SK-N-SH treated with all-trans-retinoic acid at 6 μM for 48 hours (cell line): ENCODE data around the gene MGLL.

Source experiments
- ATAC-seq: fragments of 200-7000 bp; cut with Tn5 transposase; 3 replicates; pipeline ENCODE4 v1.9.1; 2020; ENCODE audit warnings: mild to moderate bottlenecking, moderate library complexity
- ARNTL ChIP-seq: fragments of 450-650 bp; formaldehyde crosslinking; IDR thresholded peaks from 2 replicates; pipeline ENCODE4 v1.5.0; 2020; ENCODE audit warnings: low read depth, mild to moderate bottlenecking, moderate library complexity, borderline replicate concordance
- BACH2 ChIP-seq: fragments of 250-450 bp; sonication (Bioruptor Pico); IDR thresholded peaks from 2 replicates; pipeline ENCODE4 v1.9.0; 2021; ENCODE audit warnings: mild to moderate bottlenecking, borderline replicate concordance
- ESRRG ChIP-seq: fragments of 250-450 bp; sonication (Bioruptor Pico); IDR thresholded peaks from 2 replicates; pipeline ENCODE4 v1.6.1; 2021; ENCODE audit warnings: mild to moderate bottlenecking
- GLIS3 ChIP-seq: fragments of 250-450 bp; sonication (Bioruptor Pico); IDR thresholded peaks from 2 replicates; pipeline ENCODE4 v1.5.0; 2020; ENCODE audit warnings: mild to moderate bottlenecking, moderate library complexity
- ISL1 ChIP-seq: fragments of 250-450 bp; sonication (Bioruptor Pico); IDR thresholded peaks from 2 replicates; pipeline ENCODE4 v2.1.2; 2022; ENCODE audit warnings: mild to moderate bottlenecking, moderate library complexity
- OSR1 ChIP-seq: fragments of 250-450 bp; sonication (Bioruptor Pico); IDR thresholded peaks from 2 replicates; pipeline ENCODE4 v1.8.0; 2022; ENCODE audit warnings: moderate library complexity, mild to moderate bottlenecking, inconsistent platforms
- PPARA ChIP-seq: fragments of 250-450 bp; sonication (Bioruptor Pico); IDR thresholded peaks from 2 replicates; pipeline ENCODE4 v1.5.0; 2020; ENCODE audit warnings: mild to moderate bottlenecking, borderline replicate concordance
- RARB ChIP-seq: fragments of 250-450 bp; sonication (Bioruptor Pico); IDR thresholded peaks from 2 replicates; pipeline ENCODE4 v1.8.0; 2021; ENCODE audit warnings: mild to moderate bottlenecking, moderate library complexity
- SNAI2 ChIP-seq: fragments of 250-450 bp; sonication (Bioruptor Pico); IDR thresholded peaks from 2 replicates; pipeline ENCODE4 v1.5.0; 2020; ENCODE audit warnings: mild to moderate bottlenecking, moderate library complexity
- TOX ChIP-seq: fragments of 250-450 bp; sonication (Bioruptor Pico); IDR thresholded peaks from 2 replicates; pipeline ENCODE4 v1.8.0; 2021; ENCODE audit warnings: mild to moderate bottlenecking, moderate library complexity, borderline replicate concordance
- ZC3H10 ChIP-seq: fragments of 250-450 bp; sonication (Bioruptor Pico); IDR thresholded peaks from 2 replicates; pipeline ENCODE4 v1.5.1; 2021; ENCODE audit warnings: mild to moderate bottlenecking, moderate library complexity
- ZFP3 ChIP-seq: fragments of 250-450 bp; sonication (Bioruptor Pico); IDR thresholded peaks from 2 replicates; pipeline ENCODE4 v1.5.0; 2020; ENCODE audit warnings: mild to moderate bottlenecking, moderate library complexity
- ZFP30 ChIP-seq: fragments of 450-650 bp; formaldehyde crosslinking; IDR thresholded peaks from 2 replicates; pipeline ENCODE4 v1.5.0; 2022; ENCODE audit warnings: mild to moderate bottlenecking, moderate library complexity
- ZNF565 ChIP-seq: fragments of 450-650 bp; formaldehyde crosslinking; conservative IDR thresholded peaks from 2 replicates; pipeline ENCODE4 v1.5.0; 2020; ENCODE audit warnings: low read depth, mild to moderate bottlenecking, moderate library complexity
- ZNF70 ChIP-seq: fragments of 450-650 bp; formaldehyde crosslinking; IDR thresholded peaks from 2 replicates; pipeline ENCODE4 v1.5.0; 2020; ENCODE audit warnings: mild to moderate bottlenecking, moderate library complexity
- ZNF8 ChIP-seq: fragments of 450-650 bp; formaldehyde crosslinking; IDR thresholded peaks from 2 replicates; pipeline ENCODE4 v1.5.0; 2020; ENCODE audit warnings: mild to moderate bottlenecking, moderate library complexity
- TF ChIP-seq, protein P1 (sequence below): fragments of 250-450 bp; sonication (Bioruptor Pico); IDR thresholded peaks from 2 replicates; pipeline ENCODE4 v1.5.1; 2020; ENCODE audit warnings: low read depth, mild to moderate bottlenecking, moderate library complexity
- TF ChIP-seq, protein P2 (sequence below): fragments of 250-450 bp; sonication (Bioruptor Pico); IDR thresholded peaks from 2 replicates; pipeline ENCODE4 v1.8.0; 2021; ENCODE audit warnings: low read depth, mild to moderate bottlenecking, moderate library complexity, borderline replicate concordance
- TF ChIP-seq, protein P3 (sequence below): fragments of 250-450 bp; sonication (Bioruptor Pico); IDR thresholded peaks from 2 replicates; pipeline ENCODE4 v1.5.0; 2020; ENCODE audit warnings: mild to moderate bottlenecking, moderate library complexity

Gene MGLL

DNA sequence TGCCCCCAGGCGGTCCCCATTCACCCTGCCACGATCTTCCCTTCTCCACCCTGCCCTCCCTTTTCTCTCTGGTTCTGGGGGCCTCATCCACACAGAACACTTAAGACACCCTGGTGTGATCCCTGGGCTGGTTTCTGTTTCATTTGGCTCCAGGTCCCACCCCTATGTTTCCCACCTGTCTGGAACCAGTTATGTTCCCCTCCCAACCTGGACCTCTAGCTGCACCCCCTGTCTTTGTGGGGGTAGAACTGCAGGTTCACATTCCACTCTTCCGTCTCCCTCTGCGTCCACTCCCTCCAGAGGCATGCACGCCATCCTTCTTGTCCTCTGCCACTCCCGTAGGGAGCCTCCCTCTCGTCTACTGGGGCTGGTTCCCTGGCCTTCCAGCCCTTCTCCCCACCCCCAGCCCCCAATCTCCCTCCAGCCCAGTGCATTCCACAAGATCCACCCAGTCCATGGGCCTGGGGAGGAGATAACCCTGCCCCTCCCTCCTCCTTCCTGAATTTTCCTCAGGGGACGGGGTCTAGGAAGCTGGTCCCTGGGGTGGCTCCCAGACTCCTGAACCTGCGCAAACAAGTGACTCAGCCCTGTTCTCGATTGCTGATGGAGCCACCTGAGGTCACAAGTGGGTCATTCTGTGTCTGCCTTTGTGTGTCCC lies 75.8 kb downstream of the MGLL start:
- TF ChIP-seq ZFP3 (CRISPR knock-in tag) (no peak), GLIS3 (CRISPR knock-in tag) (no peak), ZNF70 (no peak), ARNTL (CRISPR knock-in tag) (no peak), ZNF8 (CRISPR knock-in tag) (no peak), OSR1 (no peak), SNAI2 (CRISPR knock-in tag) (no peak), TOX (CRISPR knock-in tag) (no peak), BACH2 (CRISPR knock-in tag) (no peak), ZNF565 (no peak), ISL1 (CRISPR knock-in tag) (no peak)
- TF ChIP-seq, protein P1, sequence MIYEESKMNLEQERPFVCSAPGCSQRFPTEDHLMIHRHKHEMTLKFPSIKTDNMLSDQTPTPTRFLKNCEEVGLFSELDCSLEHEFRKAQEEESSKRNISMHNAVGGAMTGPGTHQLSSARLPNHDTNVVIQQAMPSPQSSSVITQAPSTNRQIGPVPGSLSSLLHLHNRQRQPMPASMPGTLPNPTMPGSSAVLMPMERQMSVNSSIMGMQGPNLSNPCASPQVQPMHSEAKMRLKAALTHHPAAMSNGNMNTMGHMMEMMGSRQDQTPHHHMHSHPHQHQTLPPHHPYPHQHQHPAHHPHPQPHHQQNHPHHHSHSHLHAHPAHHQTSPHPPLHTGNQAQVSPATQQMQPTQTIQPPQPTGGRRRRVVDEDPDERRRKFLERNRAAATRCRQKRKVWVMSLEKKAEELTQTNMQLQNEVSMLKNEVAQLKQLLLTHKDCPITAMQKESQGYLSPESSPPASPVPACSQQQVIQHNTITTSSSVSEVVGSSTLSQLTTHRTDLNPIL (CRISPR knock-in tag), result no peak
- TF ChIP-seq, protein P2, sequence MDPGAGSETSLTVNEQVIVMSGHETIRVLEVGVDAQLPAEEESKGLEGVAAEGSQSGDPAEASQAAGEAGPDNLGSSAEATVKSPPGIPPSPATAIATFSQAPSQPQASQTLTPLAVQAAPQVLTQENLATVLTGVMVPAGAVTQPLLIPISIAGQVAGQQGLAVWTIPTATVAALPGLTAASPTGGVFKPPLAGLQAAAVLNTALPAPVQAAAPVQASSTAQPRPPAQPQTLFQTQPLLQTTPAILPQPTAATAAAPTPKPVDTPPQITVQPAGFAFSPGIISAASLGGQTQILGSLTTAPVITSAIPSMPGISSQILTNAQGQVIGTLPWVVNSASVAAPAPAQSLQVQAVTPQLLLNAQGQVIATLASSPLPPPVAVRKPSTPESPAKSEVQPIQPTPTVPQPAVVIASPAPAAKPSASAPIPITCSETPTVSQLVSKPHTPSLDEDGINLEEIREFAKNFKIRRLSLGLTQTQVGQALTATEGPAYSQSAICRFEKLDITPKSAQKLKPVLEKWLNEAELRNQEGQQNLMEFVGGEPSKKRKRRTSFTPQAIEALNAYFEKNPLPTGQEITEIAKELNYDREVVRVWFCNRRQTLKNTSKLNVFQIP (CRISPR knock-in tag), result no peak
- TF ChIP-seq, protein P3, sequence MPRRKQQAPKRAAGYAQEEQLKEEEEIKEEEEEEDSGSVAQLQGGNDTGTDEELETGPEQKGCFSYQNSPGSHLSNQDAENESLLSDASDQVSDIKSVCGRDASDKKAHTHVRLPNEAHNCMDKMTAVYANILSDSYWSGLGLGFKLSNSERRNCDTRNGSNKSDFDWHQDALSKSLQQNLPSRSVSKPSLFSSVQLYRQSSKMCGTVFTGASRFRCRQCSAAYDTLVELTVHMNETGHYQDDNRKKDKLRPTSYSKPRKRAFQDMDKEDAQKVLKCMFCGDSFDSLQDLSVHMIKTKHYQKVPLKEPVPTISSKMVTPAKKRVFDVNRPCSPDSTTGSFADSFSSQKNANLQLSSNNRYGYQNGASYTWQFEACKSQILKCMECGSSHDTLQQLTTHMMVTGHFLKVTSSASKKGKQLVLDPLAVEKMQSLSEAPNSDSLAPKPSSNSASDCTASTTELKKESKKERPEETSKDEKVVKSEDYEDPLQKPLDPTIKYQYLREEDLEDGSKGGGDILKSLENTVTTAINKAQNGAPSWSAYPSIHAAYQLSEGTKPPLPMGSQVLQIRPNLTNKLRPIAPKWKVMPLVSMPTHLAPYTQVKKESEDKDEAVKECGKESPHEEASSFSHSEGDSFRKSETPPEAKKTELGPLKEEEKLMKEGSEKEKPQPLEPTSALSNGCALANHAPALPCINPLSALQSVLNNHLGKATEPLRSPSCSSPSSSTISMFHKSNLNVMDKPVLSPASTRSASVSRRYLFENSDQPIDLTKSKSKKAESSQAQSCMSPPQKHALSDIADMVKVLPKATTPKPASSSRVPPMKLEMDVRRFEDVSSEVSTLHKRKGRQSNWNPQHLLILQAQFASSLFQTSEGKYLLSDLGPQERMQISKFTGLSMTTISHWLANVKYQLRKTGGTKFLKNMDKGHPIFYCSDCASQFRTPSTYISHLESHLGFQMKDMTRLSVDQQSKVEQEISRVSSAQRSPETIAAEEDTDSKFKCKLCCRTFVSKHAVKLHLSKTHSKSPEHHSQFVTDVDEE (CRISPR knock-in tag), result no peak
- ATAC-seq, result no peak

DNA sequence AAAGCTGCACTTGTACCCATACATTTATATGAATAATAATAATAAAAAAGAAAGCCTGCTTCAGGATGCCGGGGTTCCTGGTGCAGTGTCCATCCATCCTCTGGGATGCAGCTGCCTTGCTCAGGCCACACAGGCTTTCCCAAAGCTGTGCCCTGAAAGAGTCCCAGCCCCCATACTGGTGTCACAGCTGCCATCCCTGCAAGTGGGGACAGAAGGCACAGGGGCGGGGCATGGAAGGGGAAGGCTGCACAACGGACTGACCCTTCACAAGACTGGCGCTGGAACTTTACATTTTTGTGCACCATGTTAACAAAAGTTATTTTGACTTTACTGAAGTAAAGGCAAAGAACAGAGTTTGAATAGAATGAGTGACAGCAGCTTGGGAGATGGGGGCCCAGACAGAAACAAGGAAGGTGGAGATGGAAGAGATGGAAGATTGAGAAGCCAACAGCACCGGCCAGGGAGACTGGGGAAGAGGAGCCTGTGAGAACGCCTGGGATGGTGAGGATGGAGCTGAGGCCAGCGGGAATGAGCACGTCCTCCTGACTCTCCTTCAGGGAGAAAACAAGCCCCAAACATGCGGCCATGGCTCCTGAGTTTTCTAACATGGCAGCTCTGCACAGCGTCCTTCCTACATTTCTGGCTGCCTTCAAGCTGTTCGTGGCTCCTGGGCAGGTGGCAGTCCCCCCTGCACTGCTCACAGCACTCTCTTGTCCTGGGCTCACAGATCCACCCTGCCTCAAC lies 76.5 kb downstream of the MGLL start:
- no peak for ATAC-seq
- TF ChIP-seq PPARA (CRISPR knock-in tag) (no peak), ISL1 (CRISPR knock-in tag) (no peak), RARB (no peak), ZNF8 (CRISPR knock-in tag) (no peak), ZFP3 (CRISPR knock-in tag) (no peak), ZFP30 (no peak), ZC3H10 (CRISPR knock-in tag) (no peak), GLIS3 (CRISPR knock-in tag) (no peak), OSR1 (no peak)
- TF ChIP-seq, protein P1 (CRISPR knock-in tag), result no peak
- TF ChIP-seq, protein P3 (CRISPR knock-in tag), result no peak

DNA sequence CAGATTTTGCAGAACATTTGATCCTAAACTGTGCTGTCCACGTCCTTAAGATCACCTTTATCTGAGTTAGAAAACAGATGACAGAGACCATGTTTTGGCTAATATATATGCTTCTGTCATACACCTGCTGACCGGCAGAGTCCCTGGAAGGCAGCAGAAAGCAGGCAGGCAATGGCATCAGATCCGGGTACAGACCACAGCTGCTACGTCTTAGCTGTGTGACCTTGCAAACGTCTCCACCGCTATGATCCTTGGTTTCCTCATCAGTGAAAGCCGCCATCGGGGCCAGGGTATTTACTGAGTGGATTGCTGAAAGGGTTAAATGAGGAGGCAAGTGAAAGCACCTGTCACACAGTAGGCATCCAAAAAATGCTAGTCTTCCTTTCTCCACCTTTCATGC lies 77.4 kb downstream of the MGLL start:
- no peak for TF ChIP-seq ESRRG
- no peak for TF ChIP-seq ZNF70
- TF ChIP-seq, all 23 proteins: peak for 0
- no peak for ATAC-seq
